ENCODE results near the gene BTBD9. TPM values are rescaled to one million over a fixed set of nuclear protein-coding genes. Genes with fewer than 3 reads are reported as not detected.

The BTBD9 gene
- polyA plus RNA-seq, 2 of the 4 experiments (the other 2 are of a cell fraction), result 2.3 to 4.6 TPM

DNA sequence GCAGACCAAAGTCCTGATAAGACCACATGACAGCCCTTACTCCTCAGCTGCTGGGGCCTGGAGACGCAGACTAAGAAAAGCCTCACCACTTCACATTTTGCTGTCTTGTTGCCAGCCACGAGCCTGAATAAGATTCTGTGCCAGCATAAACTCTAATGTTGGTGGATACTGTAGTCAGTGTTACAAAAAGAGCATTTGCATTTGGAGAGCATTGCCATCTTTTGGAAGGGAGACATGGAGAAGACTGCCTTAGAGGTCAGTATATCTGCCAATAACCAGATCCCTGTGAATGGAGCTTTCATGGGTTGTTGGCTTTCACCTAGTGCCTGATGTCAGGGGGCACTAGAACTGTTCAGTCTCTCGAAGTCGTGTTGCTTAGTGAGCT, 505.0 kb downstream of the BTBD9 start (continued):
- no peak for TF ChIP-seq MYC (IDR thresholded peaks at IDR 0.05; ENCODE audit: borderline replicate concordance, low read length)
- TF ChIP-seq, protein P1, sequence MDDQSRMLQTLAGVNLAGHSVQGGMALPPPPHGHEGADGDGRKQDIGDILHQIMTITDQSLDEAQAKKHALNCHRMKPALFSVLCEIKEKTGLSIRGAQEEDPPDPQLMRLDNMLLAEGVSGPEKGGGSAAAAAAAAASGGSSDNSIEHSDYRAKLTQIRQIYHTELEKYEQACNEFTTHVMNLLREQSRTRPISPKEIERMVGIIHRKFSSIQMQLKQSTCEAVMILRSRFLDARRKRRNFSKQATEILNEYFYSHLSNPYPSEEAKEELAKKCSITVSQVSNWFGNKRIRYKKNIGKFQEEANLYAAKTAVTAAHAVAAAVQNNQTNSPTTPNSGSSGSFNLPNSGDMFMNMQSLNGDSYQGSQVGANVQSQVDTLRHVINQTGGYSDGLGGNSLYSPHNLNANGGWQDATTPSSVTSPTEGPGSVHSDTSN (IDR thresholded peaks at IDR 0.05), result no peak
- TF ChIP-seq RARB (CRISPR knock-in tag; IDR thresholded peaks at IDR 0.05), result no peak

DNA sequence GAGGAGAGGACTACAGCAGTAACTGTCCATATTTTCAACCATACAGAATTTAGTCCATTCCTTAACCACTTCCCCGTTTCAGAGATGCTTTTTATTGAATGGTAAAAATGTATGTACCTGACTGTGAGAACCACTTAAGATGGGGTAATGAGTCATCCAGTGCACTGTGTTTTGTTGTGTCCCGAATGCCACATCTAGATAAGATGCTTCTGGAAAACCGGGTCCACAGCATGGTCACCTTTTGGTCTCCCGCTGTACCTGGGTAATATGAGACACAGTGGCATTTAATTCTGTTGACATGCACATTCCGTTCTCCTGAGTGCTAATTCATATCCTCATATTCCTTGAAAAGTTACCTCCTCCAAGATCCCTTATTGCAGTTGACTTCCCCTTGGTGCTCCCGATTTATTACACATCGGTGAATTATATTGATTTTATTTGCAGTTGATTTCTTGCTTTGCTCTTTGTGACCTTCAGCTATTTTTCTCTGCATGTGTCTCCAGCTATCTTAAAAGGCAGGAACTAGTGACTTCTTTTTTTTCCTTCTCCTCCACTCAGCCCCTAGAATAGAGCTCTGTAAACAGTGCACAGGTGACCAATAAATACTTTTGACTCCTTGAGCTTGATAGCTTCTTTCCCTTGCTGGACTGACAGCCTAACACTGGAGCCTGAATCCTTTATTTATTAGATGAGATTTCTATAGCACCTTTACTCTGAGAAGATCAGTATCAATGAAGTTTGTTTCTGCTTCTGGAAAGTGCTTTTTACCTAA, 505.6 kb downstream of the BTBD9 start:
- H3K9me3 ChIP-seq, result no peaks in the 10 kb centered on the region
- DNase-seq (ENCODE audit: low read depth in 1 of 2, low spot score in 1 of 2) (no peak), ATAC-seq (no peak), FAIRE-seq (no peak)
- no peak for TF ChIP-seq TFCP2L1 (CRISPR knock-in tag; IDR thresholded peaks at IDR 0.05)
- no peak for TF ChIP-seq NR3C1 (IDR thresholded peaks at IDR 0.05)
- TF ChIP-seq, protein P2, sequence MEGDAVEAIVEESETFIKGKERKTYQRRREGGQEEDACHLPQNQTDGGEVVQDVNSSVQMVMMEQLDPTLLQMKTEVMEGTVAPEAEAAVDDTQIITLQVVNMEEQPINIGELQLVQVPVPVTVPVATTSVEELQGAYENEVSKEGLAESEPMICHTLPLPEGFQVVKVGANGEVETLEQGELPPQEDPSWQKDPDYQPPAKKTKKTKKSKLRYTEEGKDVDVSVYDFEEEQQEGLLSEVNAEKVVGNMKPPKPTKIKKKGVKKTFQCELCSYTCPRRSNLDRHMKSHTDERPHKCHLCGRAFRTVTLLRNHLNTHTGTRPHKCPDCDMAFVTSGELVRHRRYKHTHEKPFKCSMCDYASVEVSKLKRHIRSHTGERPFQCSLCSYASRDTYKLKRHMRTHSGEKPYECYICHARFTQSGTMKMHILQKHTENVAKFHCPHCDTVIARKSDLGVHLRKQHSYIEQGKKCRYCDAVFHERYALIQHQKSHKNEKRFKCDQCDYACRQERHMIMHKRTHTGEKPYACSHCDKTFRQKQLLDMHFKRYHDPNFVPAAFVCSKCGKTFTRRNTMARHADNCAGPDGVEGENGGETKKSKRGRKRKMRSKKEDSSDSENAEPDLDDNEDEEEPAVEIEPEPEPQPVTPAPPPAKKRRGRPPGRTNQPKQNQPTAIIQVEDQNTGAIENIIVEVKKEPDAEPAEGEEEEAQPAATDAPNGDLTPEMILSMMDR (IDR thresholded peaks at IDR 0.05), result no peak
- TF ChIP-seq, protein P3, sequence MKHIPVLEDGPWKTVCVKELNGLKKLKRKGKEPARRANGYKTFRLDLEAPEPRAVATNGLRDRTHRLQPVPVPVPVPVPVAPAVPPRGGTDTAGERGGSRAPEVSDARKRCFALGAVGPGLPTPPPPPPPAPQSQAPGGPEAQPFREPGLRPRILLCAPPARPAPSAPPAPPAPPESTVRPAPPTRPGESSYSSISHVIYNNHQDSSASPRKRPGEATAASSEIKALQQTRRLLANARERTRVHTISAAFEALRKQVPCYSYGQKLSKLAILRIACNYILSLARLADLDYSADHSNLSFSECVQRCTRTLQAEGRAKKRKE (CRISPR knock-in tag; IDR thresholded peaks at IDR 0.05; ENCODE audit: low read depth), result no peak
- TF ChIP-seq, protein P1 (IDR thresholded peaks at IDR 0.05), result no peak
- no peak for TF ChIP-seq EP300 (IDR thresholded peaks at IDR 0.05)
- no peak for TF ChIP-seq MAZ (IDR thresholded peaks at IDR 0.05; ENCODE audit: borderline replicate concordance, low read depth, low read length)
- no peak for TF ChIP-seq ZC3H11A (IDR thresholded peaks at IDR 0.05)
- TF ChIP-seq, protein P4, sequence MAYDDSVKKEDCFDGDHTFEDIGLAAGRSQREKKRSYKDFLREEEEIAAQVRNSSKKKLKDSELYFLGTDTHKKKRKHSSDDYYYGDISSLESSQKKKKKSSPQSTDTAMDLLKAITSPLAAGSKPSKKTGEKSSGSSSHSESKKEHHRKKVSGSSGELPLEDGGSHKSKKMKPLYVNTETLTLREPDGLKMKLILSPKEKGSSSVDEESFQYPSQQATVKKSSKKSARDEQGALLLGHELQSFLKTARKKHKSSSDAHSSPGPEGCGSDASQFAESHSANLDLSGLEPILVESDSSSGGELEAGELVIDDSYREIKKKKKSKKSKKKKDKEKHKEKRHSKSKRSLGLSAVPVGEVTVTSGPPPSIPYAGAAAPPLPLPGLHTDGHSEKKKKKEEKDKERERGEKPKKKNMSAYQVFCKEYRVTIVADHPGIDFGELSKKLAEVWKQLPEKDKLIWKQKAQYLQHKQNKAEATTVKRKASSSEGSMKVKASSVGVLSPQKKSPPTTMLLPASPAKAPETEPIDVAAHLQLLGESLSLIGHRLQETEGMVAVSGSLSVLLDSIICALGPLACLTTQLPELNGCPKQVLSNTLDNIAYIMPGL (CRISPR knock-in tag; IDR thresholded peaks at IDR 0.05; ENCODE audit: borderline replicate concordance), result no peak
- TF ChIP-seq RAD21 (conservative IDR thresholded peaks at IDR 0.05 in 1 of 2, IDR thresholded peaks at IDR 0.05 in 1 of 2), result no peak
- TF ChIP-seq CHD2 (IDR thresholded peaks at IDR 0.05; ENCODE audit: low read length, partially characterized antibody), result no peak
- TF ChIP-seq BHLHE40 (IDR thresholded peaks at IDR 0.05; ENCODE audit: low read depth, low read length), result no peak
- no peak for TF ChIP-seq HOXB13 (CRISPR knock-in tag; IDR thresholded peaks at IDR 0.05; ENCODE audit: low read depth)
- no peak for TF ChIP-seq FOSL2 (IDR thresholded peaks at IDR 0.05)
- no peak for TF ChIP-seq FOSL2 (CRISPR knock-in tag; IDR thresholded peaks at IDR 0.05)
- TF ChIP-seq EHMT2 (IDR thresholded peaks at IDR 0.05; ENCODE audit: low read depth), result no peak
- TF ChIP-seq FOSB (CRISPR knock-in tag; IDR thresholded peaks at IDR 0.05), result no peak
- 86% methylated on average over 7 of the region's 7 CpGs for WGBS (ENCODE audit: missing lambda C conversion rate)
- H3K27ac ChIP-seq, result no peak overlapping the region
- H3K4me1 ChIP-seq, result no peaks in the 10 kb centered on the region
- no peak overlapping the region for H3K4me2 ChIP-seq
- no peak overlapping the region for H3K4me3 ChIP-seq
- ChIA-PET POLR2A (no interaction called here), CTCF (interaction anchor here (0.6 kb wide), 2 partner anchors 41 to 140 kb away, joined by 3 read pairs; no protein-coding TSS in a partner anchor)

Measured in A549 (cell line).